ENCODE data around the gene ASXL1. TPM values are rescaled to one million over a fixed set of nuclear protein-coding genes. Genes with fewer than 3 reads are reported as not detected.
A peak's percentile ranks its signal among the peaks of the same experiment; 100 is the strongest.

The ASXL1 gene
- total and polyA plus RNA-seq, 2 experiments from 2014 or later, result 10.4 to 29.0 TPM

DNA sequence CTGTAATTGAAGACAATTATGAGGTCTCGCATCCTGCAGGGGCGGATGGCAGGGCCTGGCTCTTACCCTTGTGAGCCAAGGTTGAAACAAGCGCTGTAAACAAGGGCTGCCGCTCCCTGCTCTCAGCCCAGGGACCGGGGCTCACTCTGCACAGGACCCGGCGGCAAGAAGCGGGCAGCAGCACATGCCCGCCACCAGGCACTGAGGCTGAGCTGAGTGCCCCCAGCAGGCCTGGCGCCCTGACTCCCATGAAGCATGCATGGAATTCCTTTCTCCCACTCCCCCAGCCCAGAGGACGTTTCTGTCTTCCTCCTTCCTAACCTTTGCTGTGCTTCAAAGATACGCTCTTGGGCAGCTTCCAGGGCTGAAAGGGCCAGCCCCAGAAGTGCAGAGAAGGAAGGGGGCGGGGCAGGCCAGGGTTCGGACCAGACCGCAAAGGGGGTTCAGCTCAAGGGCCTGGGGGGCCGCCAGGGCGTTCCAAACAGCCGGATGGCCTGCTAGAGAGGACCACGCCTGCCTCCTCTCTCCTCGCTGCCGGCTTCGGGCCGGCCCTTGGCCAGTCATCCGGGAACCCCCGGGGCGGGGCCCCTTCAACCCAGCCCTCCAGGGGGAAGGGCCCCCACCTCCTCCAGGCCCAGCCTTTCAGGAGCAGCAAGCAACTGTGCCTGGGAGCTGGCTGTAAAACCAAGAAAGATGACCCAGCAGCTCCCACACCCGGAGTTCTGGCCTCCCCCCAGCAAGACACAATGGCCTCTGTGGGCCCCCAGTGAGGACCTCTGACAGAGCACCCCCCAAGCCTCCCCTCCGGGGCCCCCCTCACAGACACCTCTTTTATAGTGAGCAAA is 117.1 kb downstream of the ASXL1 start:
- Histone ChIP-seq H4K20me1 (replicated peaks; ENCODE audit: insufficient read depth) (peaks cover 68% of the 10 kb centered on the region), H3K4me3 (peak overlapping the region; percentile 53), H3K4me1 (ENCODE audit: insufficient read depth) (peaks cover 63% of the 10 kb centered on the region), H3K27ac (ENCODE audit: low read depth) (peak overlapping the region; percentile 98), H3K4me2 (peak overlapping the region; percentile 93), H2AFZ (no peak overlapping the region), H3F3A (replicated peaks; ENCODE audit: low read depth) (peaks cover 36% of the 10 kb centered on the region), H3K79me2 (replicated peaks; ENCODE audit: insufficient read depth) (peaks cover 86% of the 10 kb centered on the region), H3K27me3 (ENCODE audit: insufficient read depth) (no peaks in the 10 kb centered on the region), H3K9me2 (ENCODE audit: insufficient read depth) (no peaks in the 10 kb centered on the region), H3K36me3 (ENCODE audit: insufficient read depth) (peaks cover 5% of the 10 kb centered on the region; the same call in 1 of the 2 replicates)
- Mint-ChIP-seq H3K4me1 (peaks cover 67% of the 10 kb centered on the region), H3K9me3 (no peaks in the 10 kb centered on the region), H3K4me3 (peak overlapping the region; percentile 56), H3K27me3 (ENCODE audit: insufficient read depth, low read depth, poor library complexity) (peaks cover 17% of the 10 kb centered on the region), H3K36me3 (ENCODE audit: low read depth) (peaks cover 15% of the 10 kb centered on the region; the same call in 2 of the 3 replicates), H3K27ac (peak overlapping the region; percentile 75)
- ATAC-seq, result peak; percentile 62
- TF ChIP-seq EZH2 (IDR thresholded peaks at IDR 0.05; ENCODE audit: low read depth, unreplicated experiment), result no peak
- peak; percentile 82 for DNase-seq (ENCODE audit: low spot score)

GRCh38 chr20:32476684-32477593 is 118.8 kb downstream of the ASXL1 start:
- no peaks in the 10 kb centered on the region for H3K9me2 ChIP-seq (ENCODE audit: insufficient read depth)
- peak overlapping the region; percentile 56; the same call in 1 of the 3 replicates for H3K4me3 Mint-ChIP-seq
- ATAC-seq (no peak), DNase-seq (ENCODE audit: low spot score) (no peak)
- H3K4me2 ChIP-seq, result peak overlapping the region; percentile 93
- peaks cover 40% of the 10 kb centered on the region for H3F3A ChIP-seq (replicated peaks; ENCODE audit: low read depth)
- H3K4me1 ChIP-seq (ENCODE audit: insufficient read depth), result peaks cover 74% of the 10 kb centered on the region
- H3K9me3 Mint-ChIP-seq, result no peaks in the 10 kb centered on the region
- H3K79me2 ChIP-seq (replicated peaks; ENCODE audit: insufficient read depth), result peaks cover 93% of the 10 kb centered on the region
- peaks cover 9% of the 10 kb centered on the region; the same call in 1 of the 3 replicates for H3K36me3 Mint-ChIP-seq (ENCODE audit: low read depth)
- no peak overlapping the region; the same call in 1 of the 2 replicates for H3K27ac ChIP-seq (ENCODE audit: low read depth)
- H3K36me3 ChIP-seq (ENCODE audit: insufficient read depth), result peaks cover 3% of the 10 kb centered on the region; the same call in 1 of the 2 replicates
- peak overlapping the region; percentile 82 for H3K27ac Mint-ChIP-seq
- no peak overlapping the region for H2AFZ ChIP-seq
- peaks cover 66% of the 10 kb centered on the region for H4K20me1 ChIP-seq (replicated peaks; ENCODE audit: insufficient read depth)
- H3K27me3 Mint-ChIP-seq (ENCODE audit: insufficient read depth, low read depth, poor library complexity), result peaks cover 10% of the 10 kb centered on the region
- peak overlapping the region; percentile 53; the same call in 1 of the 2 replicates for H3K4me3 ChIP-seq
- no peaks in the 10 kb centered on the region for H3K27me3 ChIP-seq (ENCODE audit: insufficient read depth)
- H3K4me1 Mint-ChIP-seq, result peaks cover 73% of the 10 kb centered on the region
- TF ChIP-seq, protein P1, sequence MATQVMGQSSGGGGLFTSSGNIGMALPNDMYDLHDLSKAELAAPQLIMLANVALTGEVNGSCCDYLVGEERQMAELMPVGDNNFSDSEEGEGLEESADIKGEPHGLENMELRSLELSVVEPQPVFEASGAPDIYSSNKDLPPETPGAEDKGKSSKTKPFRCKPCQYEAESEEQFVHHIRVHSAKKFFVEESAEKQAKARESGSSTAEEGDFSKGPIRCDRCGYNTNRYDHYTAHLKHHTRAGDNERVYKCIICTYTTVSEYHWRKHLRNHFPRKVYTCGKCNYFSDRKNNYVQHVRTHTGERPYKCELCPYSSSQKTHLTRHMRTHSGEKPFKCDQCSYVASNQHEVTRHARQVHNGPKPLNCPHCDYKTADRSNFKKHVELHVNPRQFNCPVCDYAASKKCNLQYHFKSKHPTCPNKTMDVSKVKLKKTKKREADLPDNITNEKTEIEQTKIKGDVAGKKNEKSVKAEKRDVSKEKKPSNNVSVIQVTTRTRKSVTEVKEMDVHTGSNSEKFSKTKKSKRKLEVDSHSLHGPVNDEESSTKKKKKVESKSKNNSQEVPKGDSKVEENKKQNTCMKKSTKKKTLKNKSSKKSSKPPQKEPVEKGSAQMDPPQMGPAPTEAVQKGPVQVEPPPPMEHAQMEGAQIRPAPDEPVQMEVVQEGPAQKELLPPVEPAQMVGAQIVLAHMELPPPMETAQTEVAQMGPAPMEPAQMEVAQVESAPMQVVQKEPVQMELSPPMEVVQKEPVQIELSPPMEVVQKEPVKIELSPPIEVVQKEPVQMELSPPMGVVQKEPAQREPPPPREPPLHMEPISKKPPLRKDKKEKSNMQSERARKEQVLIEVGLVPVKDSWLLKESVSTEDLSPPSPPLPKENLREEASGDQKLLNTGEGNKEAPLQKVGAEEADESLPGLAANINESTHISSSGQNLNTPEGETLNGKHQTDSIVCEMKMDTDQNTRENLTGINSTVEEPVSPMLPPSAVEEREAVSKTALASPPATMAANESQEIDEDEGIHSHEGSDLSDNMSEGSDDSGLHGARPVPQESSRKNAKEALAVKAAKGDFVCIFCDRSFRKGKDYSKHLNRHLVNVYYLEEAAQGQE (IDR thresholded peaks at IDR 0.05; ENCODE audit: unreplicated experiment), result no peak
- TF ChIP-seq NANOG (IDR thresholded peaks at IDR 0.05; ENCODE audit: borderline replicate concordance), result no peak
- TF ChIP-seq POLR2AphosphoS5 (IDR thresholded peaks at IDR 0.05; ENCODE audit: low read depth), result no peak
- TF ChIP-seq STAT1 (IDR thresholded peaks at IDR 0.05; ENCODE audit: unreplicated experiment), result no peak
- TF ChIP-seq, protein P2, sequence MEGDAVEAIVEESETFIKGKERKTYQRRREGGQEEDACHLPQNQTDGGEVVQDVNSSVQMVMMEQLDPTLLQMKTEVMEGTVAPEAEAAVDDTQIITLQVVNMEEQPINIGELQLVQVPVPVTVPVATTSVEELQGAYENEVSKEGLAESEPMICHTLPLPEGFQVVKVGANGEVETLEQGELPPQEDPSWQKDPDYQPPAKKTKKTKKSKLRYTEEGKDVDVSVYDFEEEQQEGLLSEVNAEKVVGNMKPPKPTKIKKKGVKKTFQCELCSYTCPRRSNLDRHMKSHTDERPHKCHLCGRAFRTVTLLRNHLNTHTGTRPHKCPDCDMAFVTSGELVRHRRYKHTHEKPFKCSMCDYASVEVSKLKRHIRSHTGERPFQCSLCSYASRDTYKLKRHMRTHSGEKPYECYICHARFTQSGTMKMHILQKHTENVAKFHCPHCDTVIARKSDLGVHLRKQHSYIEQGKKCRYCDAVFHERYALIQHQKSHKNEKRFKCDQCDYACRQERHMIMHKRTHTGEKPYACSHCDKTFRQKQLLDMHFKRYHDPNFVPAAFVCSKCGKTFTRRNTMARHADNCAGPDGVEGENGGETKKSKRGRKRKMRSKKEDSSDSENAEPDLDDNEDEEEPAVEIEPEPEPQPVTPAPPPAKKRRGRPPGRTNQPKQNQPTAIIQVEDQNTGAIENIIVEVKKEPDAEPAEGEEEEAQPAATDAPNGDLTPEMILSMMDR (conservative IDR thresholded peaks at IDR 0.05; ENCODE audit: low read depth in 2 of 2), result no peak
- TF ChIP-seq CREB1 (CRISPR knock-in tag; IDR thresholded peaks at IDR 0.05; ENCODE audit: low read depth), result no peak
- TF ChIP-seq, protein P3, sequence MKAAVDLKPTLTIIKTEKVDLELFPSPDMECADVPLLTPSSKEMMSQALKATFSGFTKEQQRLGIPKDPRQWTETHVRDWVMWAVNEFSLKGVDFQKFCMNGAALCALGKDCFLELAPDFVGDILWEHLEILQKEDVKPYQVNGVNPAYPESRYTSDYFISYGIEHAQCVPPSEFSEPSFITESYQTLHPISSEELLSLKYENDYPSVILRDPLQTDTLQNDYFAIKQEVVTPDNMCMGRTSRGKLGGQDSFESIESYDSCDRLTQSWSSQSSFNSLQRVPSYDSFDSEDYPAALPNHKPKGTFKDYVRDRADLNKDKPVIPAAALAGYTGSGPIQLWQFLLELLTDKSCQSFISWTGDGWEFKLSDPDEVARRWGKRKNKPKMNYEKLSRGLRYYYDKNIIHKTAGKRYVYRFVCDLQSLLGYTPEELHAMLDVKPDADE (IDR thresholded peaks at IDR 0.05), result no peak
- no peak for TF ChIP-seq ZNF331 (CRISPR knock-in tag; IDR thresholded peaks at IDR 0.05; ENCODE audit: low read depth)

Data from GM23338 (cell line).